HepG2 (cell line): ENCODE measurements around the gene MIER1. TPM values are rescaled to one million over a fixed set of nuclear protein-coding genes. Genes with fewer than 3 reads are reported as not detected.

Experiments used
- ATAC-seq: fragments of 200-7000 bp; cut with Tn5 transposase; 3 replicates; pipeline ENCODE4 v1.9.1; 2020; ENCODE audit warnings: mild to moderate bottlenecking, moderate library complexity
- BruUV-seq: library from RNA; stranded (reverse); fragments of 400-500 nt; replicated peaks from 2 replicates; lab custom pipeline; 2021; lab: Mats Ljungman, UMichigan
- CTCF ChIA-PET: fragments of 300-600 bp; formaldehyde crosslinking; extraction: SDS; loops from one replicate; lab custom pipeline; 2021; ENCODE audit warnings: low total read pairs, inconsistent platforms, low intra/inter-chr PET ratio; lab: Yijun Ruan, JAX
- POLR2A ChIA-PET: fragments of 350-600 bp; sonication (Branson Sonifier 250); formaldehyde crosslinking; loops from one replicate; lab custom pipeline; 2020; ENCODE audit warnings: antibody characterized with exemption, inconsistent platforms; lab: Yijun Ruan, JAX
- DNase-seq: peaks from one replicate; pipeline ENCODE4 v3.0.0-alpha.2; 2015; ENCODE audit warnings: low spot score
- FAIRE-seq: peaks from 3 replicates; lab custom pipeline; 2011; peaks lifted over from hg19 to GRCh38; lab: Jason Lieb, UNC
- H2AFZ ChIP-seq: one replicate; pipeline ENCODE4 v1.6.1; 2011; ENCODE audit warnings: low read length, inconsistent platforms
- H3K27ac ChIP-seq: fragments of 300-600 bp; 3 replicates; pipeline ENCODE4 v1.8.0; 2011; ENCODE audit warnings: mixed run types, mild to moderate bottlenecking, mixed read lengths, low read length, inconsistent platforms; ENCODE audit not compliant: insufficient read depth; ENCODE audit errors: extremely low read length
- H3K27me3 ChIP-seq, 2 experiments: fragments of 200-600 bp in 1 of 2; 2 replicates in 1 of 2; 3 replicates in 1 of 2; pipeline versions ENCODE4 v1.6.0 to v1.8.0; 2011; ENCODE audit warnings: low read length in 2 of 2, mild to moderate bottlenecking in 2 of 2, moderate library complexity in 2 of 2, inconsistent platforms in 1 of 2; ENCODE audit not compliant: insufficient read depth in 2 of 2, control insufficient read depth in 1 of 2
- H3K36me3 ChIP-seq, 2 experiments: fragments of 200-600 bp in 1 of 2; replicated peaks in 1 of 2; 2 replicates in 1 of 2; 3 replicates in 1 of 2; pipeline versions ENCODE4 v1.5.1 to v1.8.0; 2011; ENCODE audit warnings: low read length in 2 of 2, inconsistent platforms in 1 of 2; ENCODE audit not compliant: insufficient read depth in 2 of 2, control insufficient read depth in 1 of 2
- H3K4me1 ChIP-seq: 2 replicates; pipeline ENCODE4 v1.5.1; 2012; ENCODE audit warnings: low read length, inconsistent platforms; ENCODE audit not compliant: insufficient read depth
- H3K4me2 ChIP-seq: 2 replicates; pipeline ENCODE4 v1.6.0; 2011; ENCODE audit warnings: low read depth, low read length, inconsistent platforms
- H3K4me3 ChIP-seq, 3 experiments: fragments of 200-600 bp in 1 of 3; sonication (generic), shearing (Covaris generic) in 1 of 3; replicated peaks in 1 of 3; 2 replicates each; pipeline ENCODE4 v1.5.1; 2011 to 2016; ENCODE audit warnings: low read length in 3 of 3, inconsistent platforms in 2 of 3, low read depth in 2 of 3, mild to moderate bottlenecking in 2 of 3, control low read depth in 1 of 3, mixed read lengths in 1 of 3; ENCODE audit not compliant: insufficient read depth in 1 of 3
- H3K79me2 ChIP-seq: one replicate; pipeline ENCODE4 v1.6.1; 2011; ENCODE audit warnings: low read length, inconsistent platforms; ENCODE audit not compliant: insufficient read depth
- H3K9ac ChIP-seq: 2 replicates; pipeline ENCODE4 v1.6.0; 2011; ENCODE audit warnings: mild to moderate bottlenecking, low read depth, low read length, inconsistent platforms; ENCODE audit not compliant: insufficient read depth
- H3K9me3 ChIP-seq: 2 replicates; pipeline ENCODE4 v1.5.1; 2012; ENCODE audit warnings: mild to moderate bottlenecking, low read length
- H4K20me1 ChIP-seq: 2 replicates; pipeline ENCODE4 v1.6.0; 2011; ENCODE audit warnings: inconsistent platforms, mild to moderate bottlenecking, low read length, moderate library complexity; ENCODE audit not compliant: insufficient read depth
- ATF4 ChIP-seq, 2 experiments: fragments of 450-650 bp in 1 of 2; sonication (generic) in 1 of 2; formaldehyde crosslinking; IDR thresholded peaks; 2 replicates each; pipeline versions ENCODE4 v1.5.0 to v1.8.0; 2020 to 2022; ENCODE audit warnings: mild to moderate bottlenecking in 1 of 2, missing genetic modification reagents in 1 of 2
- DNMT1 ChIP-seq: sonication (generic); formaldehyde crosslinking; IDR thresholded peaks from 2 replicates; pipeline ENCODE4 v1.5.1; 2020; ENCODE audit warnings: mild to moderate bottlenecking, missing genetic modification reagents
- FLYWCH1 ChIP-seq: sonication (generic); formaldehyde crosslinking; IDR thresholded peaks from 2 replicates; pipeline ENCODE4 v1.8.1; 2023; ENCODE audit warnings: mild to moderate bottlenecking, missing genetic modification reagents
- GRHL1 ChIP-seq: sonication (generic); formaldehyde crosslinking; conservative IDR thresholded peaks from 2 replicates; pipeline ENCODE4 v1.8.0; 2022; ENCODE audit warnings: missing genetic modification reagents
- HINFP ChIP-seq: sonication (generic); formaldehyde crosslinking; IDR thresholded peaks from 2 replicates; pipeline ENCODE4 v1.4.0; 2020; ENCODE audit warnings: low read depth, mild to moderate bottlenecking, missing genetic modification reagents
- HNRNPH1 ChIP-seq: fragments of 200-400 bp; formaldehyde crosslinking; optimal IDR thresholded peaks from 2 replicates; pipeline ENCODE3; 2017; ENCODE audit warnings: mild to moderate bottlenecking, low read depth, low read length
- HOXD1 ChIP-seq: sonication (generic); formaldehyde crosslinking; IDR thresholded peaks from 2 replicates; pipeline ENCODE4 v1.5.0; 2020; ENCODE audit warnings: missing genetic modification reagents
- SPEN ChIP-seq: sonication (generic); formaldehyde crosslinking; IDR thresholded peaks from 2 replicates; pipeline ENCODE4 v1.5.1; 2020; ENCODE audit warnings: low read depth, mild to moderate bottlenecking, missing genetic modification reagents
- YY1 ChIP-seq: IDR thresholded peaks from 2 replicates; pipeline ENCODE4 v1.6.1; 2011; ENCODE audit warnings: low read length, low read depth, moderate library complexity, mild to moderate bottlenecking; ENCODE audit not compliant: insufficient read depth, insufficient replicate concordance
- ZC3H13 ChIP-seq: sonication (generic); formaldehyde crosslinking; IDR thresholded peaks from 2 replicates; pipeline ENCODE4 v1.8.1; 2023; ENCODE audit warnings: mild to moderate bottlenecking, missing genetic modification reagents, moderate library complexity
- ZNF292 ChIP-seq: sonication (generic); formaldehyde crosslinking; IDR thresholded peaks from 2 replicates; pipeline ENCODE4 v1.8.1; 2022; ENCODE audit warnings: mild to moderate bottlenecking, low read depth, missing genetic modification reagents, borderline replicate concordance
- WGBS: methylation state at CpG from one replicate; pipeline ENCODE4 v1.1.6; 2017; ENCODE audit warnings: low lambda C conversion rate; 5-methylcytosine and 5-hydroxymethylcytosine counted together
- in situ Hi-C: cut with HindIII; loops from 2 replicates; pipeline ENCODE4 v1.10.0; 2017; ENCODE audit warnings: low pct_unique_long_range_greater_than_20kb; ENCODE audit not compliant: extremely low pct_ligation_motif_present
- intact Hi-C: fragments of 100-400 bp; cut with micrococcal nuclease; formaldehyde crosslinking; loops from one replicate; pipeline ENCODE4 v1.10.0; 2022; ENCODE audit not compliant: unreplicated experiment
- polyA plus RNA-seq, 8 experiments: library from polyadenylated mRNA; depleted of rRNA in 3 of 8; stranded (reverse) in 7 of 8; unstranded in 1 of 8; fragments of >200 nt; fragmentation: Illumina TruSeq in 4 of 8; extraction: Trizol in 4 of 8; gene quantifications; 2 replicates each; pipeline versions ENCODE4 v1.2.1 to v1.2.3, GENCODE V29; 2011 to 2016; ENCODE audit warnings: low read depth in 4 of 8, missing spikeins in 1 of 8, mixed read lengths in 1 of 8; ENCODE audit not compliant: insufficient read depth in 1 of 8
- total RNA-seq, 5 experiments: library from RNA; depleted of rRNA; stranded (reverse); fragments of >200 nt; fragmentation: Illumina TruSeq; extraction: Trizol; gene quantifications; 2 replicates each; pipeline ENCODE4 v1.2.3, GENCODE V29; 2016; ENCODE audit warnings: low read depth in 1 of 5

MIER1 gene
- total and polyA plus RNA-seq, 2 of the 13 experiments (the other 11 are each of a cell fraction or from before 2014, with no cell fraction given): 7.0 to 30.4 TPM

- intact Hi-C loops (no loop called here), in situ Hi-C loops (no loop called here)
- H2AFZ ChIP-seq: no peak overlapping the region
- POLR2A ChIA-PET: interaction anchor here (1.2 kb wide), 1 partner anchor 90 kb away, joined by 3 read pairs; no protein-coding TSS in a partner anchor
- H3K27ac ChIP-seq: no peak overlapping the region
- H3K4me1 ChIP-seq: no peaks in the 10 kb centered on the region
- no peak overlapping the region for H3K9ac ChIP-seq
- no peaks in the 10 kb centered on the region for H3K79me2 ChIP-seq
- no peaks in the 10 kb centered on the region for H3K27me3 ChIP-seq
- TF ChIP-seq ZC3H13 (no peak), DNMT1 (CRISPR knock-in tag) (no peak), ZNF292 (no peak), HNRNPH1 (no peak), ATF4 (CRISPR knock-in tag; IDR thresholded peaks at IDR 0.05) (no peak), YY1 (no peak), GRHL1 (CRISPR knock-in tag) (no peak), FLYWCH1 (CRISPR knock-in tag) (no peak), HOXD1 (CRISPR knock-in tag) (no peak), SPEN (no peak), HINFP (CRISPR knock-in tag) (no peak)
- FAIRE-seq: no peak
- WGBS: 94% methylated on average over 2 of the region's 2 CpGs
- no peak overlapping the region for H3K4me3 ChIP-seq
- CTCF ChIA-PET: no interaction called here
- no peaks in the 10 kb centered on the region for H4K20me1 ChIP-seq
- no peak overlapping the region for H3K4me2 ChIP-seq
- no TSS peak for BruUV-seq
- no peak for DNase-seq
- H3K9me3 ChIP-seq: no peaks in the 10 kb centered on the region
- peaks cover 10 to 51% of the 10 kb centered on the region in 2 experiments; a peak in 4 of 5 replicates for H3K36me3 ChIP-seq
- no peak for ATAC-seq
These were observed 95.5 kb downstream of the MIER1 start for GRCh38 chr1:67020304-67020703.
